HG03103 (cell line): ENCODE measurements around the gene HPX.

Source experiments
- ATAC-seq: cut with Tn5 transposase; IDR thresholded peaks from one replicate; pipeline ENCODE4 v1.9.1; 2021; ENCODE audit warnings: low read depth; ENCODE audit not compliant: unreplicated experiment

The HPX gene

GRCh38 chr11:6418557-6419008 lies 22.2 kb downstream of the HPX start:
- no peak for ATAC-seq

- no peak for ATAC-seq
Measured at GRCh38 chr11:6417907-6418556, 22.8 kb downstream of the HPX start.

- no peak for ATAC-seq
Measured at GRCh38 chr11:6415797-6416196, 25.0 kb downstream of the HPX start.

- peak; percentile 50 for ATAC-seq
Measured at GRCh38 chr11:6414874-6415328, 25.9 kb downstream of the HPX start.

GRCh38 chr11:6413791-6414201 lies 27.0 kb downstream of the HPX start:
- no peak for ATAC-seq

GRCh38 chr11:6411594-6412031 lies 29.2 kb downstream of the HPX start:
- no peak for ATAC-seq

GRCh38 chr11:6410695-6411430 lies 29.9 kb downstream of the HPX start:
- no peak for ATAC-seq

GRCh38 chr11:6406370-6406769 lies 34.4 kb downstream of the HPX start:
- no peak for ATAC-seq

- no peak for ATAC-seq
Measured at GRCh38 chr11:6405846-6406245, 34.9 kb downstream of the HPX start.

GRCh38 chr11:6405052-6405667 lies 35.6 kb downstream of the HPX start:
- ATAC-seq = no peak

- no peak for ATAC-seq
Measured at GRCh38 chr11:6404342-6405051, 36.3 kb downstream of the HPX start.

GRCh38 chr11:6403539-6403938 lies 37.2 kb downstream of the HPX start:
- ATAC-seq = no peak

- peak; percentile 92 for ATAC-seq
Measured at GRCh38 chr11:6402561-6402981, 38.2 kb downstream of the HPX start.

GRCh38 chr11:6402061-6402470 lies 38.7 kb downstream of the HPX start:
- ATAC-seq = peak; percentile 28

- ATAC-seq = no peak
Measured at GRCh38 chr11:6401464-6401863, 39.3 kb downstream of the HPX start.

- no peak for ATAC-seq
Measured at GRCh38 chr11:6400431-6401345, 40.1 kb downstream of the HPX start.

- ATAC-seq = no peak
Measured at GRCh38 chr11:6397636-6398035, 43.2 kb downstream of the HPX start.

GRCh38 chr11:6397156-6397555 lies 43.6 kb downstream of the HPX start:
- no peak for ATAC-seq

- ATAC-seq = no peak
Measured at GRCh38 chr11:6395470-6396060, 45.2 kb downstream of the HPX start.
